ENCODE data around the gene ARPC3. TPM values are rescaled to one million over a fixed set of nuclear protein-coding genes. Genes with fewer than 3 reads are reported as not detected.

The ARPC3 gene
- total RNA-seq, 4 donors from 2014 or later, result 27.9 to 429 (median 262) TPM

DNA sequence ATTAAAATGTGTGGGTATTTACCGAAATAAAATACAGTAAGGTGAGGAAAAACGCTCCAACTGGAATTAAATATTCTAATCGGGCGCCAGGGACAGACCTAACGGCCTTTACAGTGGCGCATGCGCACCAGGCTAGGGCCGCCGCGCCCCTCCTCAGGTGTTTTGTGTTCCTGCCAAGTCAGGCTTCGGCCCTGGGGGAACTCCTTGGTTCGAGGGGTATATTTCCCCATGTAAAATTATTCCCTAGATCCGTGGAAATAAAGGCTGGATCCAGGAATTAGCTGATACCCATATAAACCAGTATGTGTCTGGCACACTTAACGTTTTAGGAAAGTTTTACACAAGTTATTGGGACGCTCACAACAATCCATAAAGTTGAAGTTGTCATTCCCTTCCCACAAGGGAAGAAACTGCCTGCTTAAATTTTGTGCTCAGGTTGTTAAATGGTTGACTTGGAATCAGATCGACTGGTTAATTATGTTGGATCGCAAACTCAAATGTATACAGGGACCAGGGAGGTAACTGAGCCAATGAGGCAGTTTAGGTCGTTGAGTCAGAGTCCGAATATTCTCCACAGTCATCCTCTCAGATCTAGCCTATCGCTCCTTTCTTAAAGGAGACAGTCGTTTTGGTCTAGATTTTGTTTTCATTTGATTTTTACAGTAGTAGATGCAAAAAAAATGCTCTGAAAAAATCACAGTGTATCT lies 46.0 kb downstream of the ARPC3 start:
- no peaks in the 10 kb centered on the region for H3K27me3 ChIP-seq
- H3K36me3 ChIP-seq, result no peaks in the 10 kb centered on the region
- peak overlapping the region; percentile 89 to 93 (median 92) for H3K27ac ChIP-seq
- TF ChIP-seq, protein P1, sequence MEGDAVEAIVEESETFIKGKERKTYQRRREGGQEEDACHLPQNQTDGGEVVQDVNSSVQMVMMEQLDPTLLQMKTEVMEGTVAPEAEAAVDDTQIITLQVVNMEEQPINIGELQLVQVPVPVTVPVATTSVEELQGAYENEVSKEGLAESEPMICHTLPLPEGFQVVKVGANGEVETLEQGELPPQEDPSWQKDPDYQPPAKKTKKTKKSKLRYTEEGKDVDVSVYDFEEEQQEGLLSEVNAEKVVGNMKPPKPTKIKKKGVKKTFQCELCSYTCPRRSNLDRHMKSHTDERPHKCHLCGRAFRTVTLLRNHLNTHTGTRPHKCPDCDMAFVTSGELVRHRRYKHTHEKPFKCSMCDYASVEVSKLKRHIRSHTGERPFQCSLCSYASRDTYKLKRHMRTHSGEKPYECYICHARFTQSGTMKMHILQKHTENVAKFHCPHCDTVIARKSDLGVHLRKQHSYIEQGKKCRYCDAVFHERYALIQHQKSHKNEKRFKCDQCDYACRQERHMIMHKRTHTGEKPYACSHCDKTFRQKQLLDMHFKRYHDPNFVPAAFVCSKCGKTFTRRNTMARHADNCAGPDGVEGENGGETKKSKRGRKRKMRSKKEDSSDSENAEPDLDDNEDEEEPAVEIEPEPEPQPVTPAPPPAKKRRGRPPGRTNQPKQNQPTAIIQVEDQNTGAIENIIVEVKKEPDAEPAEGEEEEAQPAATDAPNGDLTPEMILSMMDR (IDR thresholded peaks at IDR 0.05), result peak in 1 of 5 experiments; percentile 49
- no peak for TF ChIP-seq POLR2AphosphoS5 (IDR thresholded peaks at IDR 0.05)
- WGBS, 2 donors (ENCODE audit: low coverage in 1 of 2), result 24 to 53% methylated on average over 5 to 21 of the region's 21 CpGs
- intact Hi-C loops (cut with DNase I; ENCODE audit: low total_unique reads) (no loop called here), in situ Hi-C loops (cut with MboI; ENCODE audit: low pct_ligation_motif_present in 1 of 4, low pct_unique_long_range_greater_than_20kb in 1 of 4, low sequenced_read_pairs in 3 of 4) (no loop called here)
- H3K9me3 ChIP-seq, result no peaks in the 10 kb centered on the region
- peak overlapping the region; percentile 54 to 96 (median 78) for H3K4me3 ChIP-seq
- peak; percentile 83 for DNase-seq
- peaks cover 6 to 18% (median 12%) of the 10 kb centered on the region in 4 donors for H3K4me1 ChIP-seq

DNA sequence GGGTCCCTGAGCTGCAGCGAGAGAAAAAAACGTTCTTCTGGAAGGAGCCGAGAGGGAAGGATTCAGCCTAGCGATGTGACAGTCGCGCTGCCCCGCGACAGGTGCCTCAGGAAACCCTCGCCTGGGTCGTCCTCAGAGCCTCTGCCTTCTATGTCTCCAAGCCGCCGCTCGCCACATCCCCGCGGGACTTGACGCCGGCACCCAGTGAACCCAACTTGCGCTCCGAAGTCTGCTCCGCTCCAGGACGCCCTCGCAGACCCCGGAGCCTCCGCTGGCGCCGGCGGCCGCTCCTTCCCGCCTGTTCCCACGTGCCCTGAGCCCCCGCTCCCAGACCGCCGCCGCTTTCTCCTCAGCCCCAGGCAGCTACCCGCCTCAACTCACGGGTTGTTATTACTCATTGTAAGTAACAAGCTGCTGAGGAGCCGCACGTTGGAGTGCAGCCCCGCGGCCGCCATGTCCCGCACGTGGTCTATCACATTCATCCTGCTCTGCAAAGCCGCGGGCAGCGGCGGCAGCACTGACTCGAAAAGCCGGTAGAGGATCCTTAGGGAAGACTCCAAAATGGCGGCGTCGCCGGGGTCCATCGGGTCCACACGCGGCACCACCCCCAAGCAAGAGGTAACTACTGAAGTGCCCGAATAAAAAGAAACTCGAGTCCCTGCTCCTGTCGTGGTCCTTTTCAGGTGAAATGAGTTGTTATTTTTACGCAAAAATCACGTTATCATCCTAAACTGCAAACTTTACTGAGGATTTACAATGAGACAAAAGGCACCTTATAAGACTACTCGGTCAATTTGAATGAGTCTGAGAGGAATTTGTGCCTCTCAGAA lies 46.8 kb downstream of the ARPC3 start, which contains the start of gene ANAPC7:
TSS of gene ANAPC7 (minus strand) at position 563 of the 830 bp plus-strand sequence. CDS start at position 482, 81 bp downstream.
- H3K4me3 ChIP-seq, result peak within 1 kb of the TSS; percentile 54 to 96 (median 78)
- TF ChIP-seq POLR2AphosphoS5 (IDR thresholded peaks at IDR 0.05) (peak; percentile 51 to 86 (median 84)), EP300 (IDR thresholded peaks at IDR 0.05; ENCODE audit: low read depth) (no peak), POLR2A (IDR thresholded peaks at IDR 0.05) (peak; percentile 46)
- TF ChIP-seq, protein P1 (IDR thresholded peaks at IDR 0.05), result peak in 2 of 5 experiments; percentile 2 to 43
- no peaks in the 10 kb centered on the region for H3K9me3 ChIP-seq
- in situ Hi-C loops (cut with MboI; ENCODE audit: low pct_ligation_motif_present in 1 of 4, low pct_unique_long_range_greater_than_20kb in 1 of 4, low sequenced_read_pairs in 3 of 4) (no loop called here), intact Hi-C loops (cut with DNase I; ENCODE audit: low total_unique reads) (no loop called here)
- peaks cover 0 to 3% (median 0%) of the 10 kb centered on the region in 4 donors for H3K36me3 ChIP-seq
- H3K27ac ChIP-seq, result peak within 1 kb of the TSS; percentile 89 to 93 (median 92)
- H3K4me1 ChIP-seq, result peaks cover 6 to 18% (median 12%) of the 10 kb centered on the region in 4 donors
- 0% methylated on average over 54 of the region's 62 CpGs; no CpG with 5 or more reads in 1 of the 2 donors for WGBS, 2 donors (ENCODE audit: low coverage in 1 of 2)
- no peaks in the 10 kb centered on the region for H3K27me3 ChIP-seq
- peak; percentile 92 for DNase-seq

Small RNAs within 50 kb of the gene (small RNA-seq; reads per million reads assigned to genes)
- gene RF00278, result 0 reads per million in 4 donors

Other genes with a start within 250 kb of the ARPC3 start
- 100 to 1,000 TPM; 128 to 185 (median 178) TPM for gene ATP2A2, start 169.1 kb downstream of the ARPC3 start, total RNA-seq
- 100 to 1,000 TPM in 1 of 4 donors, 10 to 100 TPM in 3; 16.8 to 127 (median 31.4) TPM for gene ANAPC7, start 46.6 kb downstream of the ARPC3 start, total RNA-seq
- 1 to 10 TPM in 3 of 4 donors, not detected in 1; 6.1 to 9.2 (median 8.8) TPM for gene GPN3, start 17.9 kb upstream of the ARPC3 start, total RNA-seq
- 1 to 10 TPM in 3 of 4 donors, not detected in 1; 1.2 to 6.7 (median 1.6) TPM for gene FAM216A, start 18.5 kb upstream of the ARPC3 start, total RNA-seq
- gene VPS29, start 51.8 kb upstream of the ARPC3 start, total RNA-seq, result 100 to 1,000 TPM in 2 of 4 donors, 10 to 100 TPM in 2; 16.3 to 142 (median 79.3) TPM
- gene RAD9B, start 52.0 kb upstream of the ARPC3 start, total RNA-seq, result under 1 TPM in 2 of 4 donors, not detected in 2; 0.27 to 0.32 TPM
- gene PPTC7, start 133.0 kb upstream of the ARPC3 start, total RNA-seq, result 10 to 100 TPM; 25.3 to 36.4 (median 27.1) TPM
- gene TCTN1, start 163.8 kb upstream of the ARPC3 start, total RNA-seq, result 10 to 100 TPM; 28.5 to 71.2 (median 35.1) TPM
- 1 to 10 TPM in 3 of 4 donors, not detected in 1; 3.4 to 7.9 (median 7.3) TPM for gene HVCN1, start 238.8 kb upstream of the ARPC3 start, total RNA-seq